DOHH2 (cell line): ENCODE results near the gene GPR75.

Source experiments
- CTCF ChIP-seq: fragments of 200-600 bp; sonication (generic); IDR thresholded peaks from one replicate; pipeline ENCODE4 v1.5.1; 2014; ENCODE audit warnings: antibody characterized with exemption, mild to moderate bottlenecking, low read depth, low read length; ENCODE audit not compliant: poor library complexity, severe bottlenecking
- EZH2phosphoT487 ChIP-seq: fragments of 200-600 bp; sonication (generic); IDR thresholded peaks from 2 replicates; pipeline ENCODE4 v1.6.1; 2017; ENCODE audit warnings: borderline replicate concordance, mild to moderate bottlenecking, antibody characterized with exemption, low read length, moderate library complexity, mixed read lengths

- no peak for TF ChIP-seq CTCF
- no peak for TF ChIP-seq EZH2phosphoT487
These were observed 31.4 kb downstream of the GPR75 start for GRCh38 chr2:53828331-53828730.
